ENCODE measurements around the gene SMARCA5.

DNA sequence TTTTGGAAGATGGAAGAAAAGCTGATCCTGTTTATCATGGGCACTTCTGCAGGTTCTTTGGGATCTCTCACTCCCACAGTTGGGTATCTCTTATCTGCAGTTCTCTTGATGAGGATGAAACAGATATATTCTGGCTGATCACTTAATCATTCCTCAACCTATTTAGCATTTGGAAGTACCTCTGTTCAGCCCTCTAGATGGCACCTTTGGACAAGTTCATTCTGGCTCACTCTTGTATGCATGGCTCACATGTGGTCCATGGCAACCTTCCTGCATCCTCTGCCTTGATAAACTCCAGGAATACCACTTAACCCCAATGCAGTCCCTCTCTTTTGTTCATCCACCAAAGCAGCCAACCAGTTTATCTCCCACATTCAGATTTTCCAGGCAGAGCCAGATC lies 74.2 kb downstream of the SMARCA5 start:
- TF ChIP-seq POLR2A (IDR thresholded peaks at IDR 0.05), result no peak
- TF ChIP-seq, protein P1, sequence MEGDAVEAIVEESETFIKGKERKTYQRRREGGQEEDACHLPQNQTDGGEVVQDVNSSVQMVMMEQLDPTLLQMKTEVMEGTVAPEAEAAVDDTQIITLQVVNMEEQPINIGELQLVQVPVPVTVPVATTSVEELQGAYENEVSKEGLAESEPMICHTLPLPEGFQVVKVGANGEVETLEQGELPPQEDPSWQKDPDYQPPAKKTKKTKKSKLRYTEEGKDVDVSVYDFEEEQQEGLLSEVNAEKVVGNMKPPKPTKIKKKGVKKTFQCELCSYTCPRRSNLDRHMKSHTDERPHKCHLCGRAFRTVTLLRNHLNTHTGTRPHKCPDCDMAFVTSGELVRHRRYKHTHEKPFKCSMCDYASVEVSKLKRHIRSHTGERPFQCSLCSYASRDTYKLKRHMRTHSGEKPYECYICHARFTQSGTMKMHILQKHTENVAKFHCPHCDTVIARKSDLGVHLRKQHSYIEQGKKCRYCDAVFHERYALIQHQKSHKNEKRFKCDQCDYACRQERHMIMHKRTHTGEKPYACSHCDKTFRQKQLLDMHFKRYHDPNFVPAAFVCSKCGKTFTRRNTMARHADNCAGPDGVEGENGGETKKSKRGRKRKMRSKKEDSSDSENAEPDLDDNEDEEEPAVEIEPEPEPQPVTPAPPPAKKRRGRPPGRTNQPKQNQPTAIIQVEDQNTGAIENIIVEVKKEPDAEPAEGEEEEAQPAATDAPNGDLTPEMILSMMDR (IDR thresholded peaks at IDR 0.05), result no peak
- no peak for TF ChIP-seq POLR2AphosphoS5 (IDR thresholded peaks at IDR 0.05)
